MG63 (cell line): ENCODE results near the gene DUSP2. TPM values are rescaled to one million over a fixed set of nuclear protein-coding genes. Genes with fewer than 3 reads are reported as not detected.

Experiments
- DNase-seq: peaks from one replicate; pipeline ENCODE4 v3.0.0-alpha.2; 2020
- H3K27me3 ChIP-seq: fragments of 250-450 bp; sonication (Bioruptor Pico); 2 replicates; pipeline ENCODE4 v1.5.1; 2020; ENCODE audit warnings: mild to moderate bottlenecking, moderate library complexity
- H3K36me3 ChIP-seq: fragments of 250-450 bp; sonication (Bioruptor Pico); 2 replicates; pipeline ENCODE4 v1.5.1; 2020; ENCODE audit warnings: mild to moderate bottlenecking, moderate library complexity
- H3K4me3 ChIP-seq: fragments of 250-450 bp; sonication (Bioruptor Pico); 2 replicates; pipeline ENCODE4 v1.5.1; 2020; ENCODE audit warnings: mild to moderate bottlenecking, moderate library complexity
- H3K9me3 ChIP-seq: fragments of 250-450 bp; sonication (Bioruptor Pico); 2 replicates; pipeline ENCODE4 v1.5.1; 2020; ENCODE audit warnings: mild to moderate bottlenecking, moderate library complexity
- total RNA-seq: library from RNA; depleted of rRNA; stranded (reverse); fragments of >200 nt; shearing (Covaris generic); gene quantifications from 2 replicates; pipeline ENCODE4 v1.2.3, GENCODE V29; 2014; ENCODE audit warnings: low replicate concordance; rRNA removed

DUSP2 gene
- total RNA-seq = 4.9 and 8.7 TPM in 2 replicates

DNA sequence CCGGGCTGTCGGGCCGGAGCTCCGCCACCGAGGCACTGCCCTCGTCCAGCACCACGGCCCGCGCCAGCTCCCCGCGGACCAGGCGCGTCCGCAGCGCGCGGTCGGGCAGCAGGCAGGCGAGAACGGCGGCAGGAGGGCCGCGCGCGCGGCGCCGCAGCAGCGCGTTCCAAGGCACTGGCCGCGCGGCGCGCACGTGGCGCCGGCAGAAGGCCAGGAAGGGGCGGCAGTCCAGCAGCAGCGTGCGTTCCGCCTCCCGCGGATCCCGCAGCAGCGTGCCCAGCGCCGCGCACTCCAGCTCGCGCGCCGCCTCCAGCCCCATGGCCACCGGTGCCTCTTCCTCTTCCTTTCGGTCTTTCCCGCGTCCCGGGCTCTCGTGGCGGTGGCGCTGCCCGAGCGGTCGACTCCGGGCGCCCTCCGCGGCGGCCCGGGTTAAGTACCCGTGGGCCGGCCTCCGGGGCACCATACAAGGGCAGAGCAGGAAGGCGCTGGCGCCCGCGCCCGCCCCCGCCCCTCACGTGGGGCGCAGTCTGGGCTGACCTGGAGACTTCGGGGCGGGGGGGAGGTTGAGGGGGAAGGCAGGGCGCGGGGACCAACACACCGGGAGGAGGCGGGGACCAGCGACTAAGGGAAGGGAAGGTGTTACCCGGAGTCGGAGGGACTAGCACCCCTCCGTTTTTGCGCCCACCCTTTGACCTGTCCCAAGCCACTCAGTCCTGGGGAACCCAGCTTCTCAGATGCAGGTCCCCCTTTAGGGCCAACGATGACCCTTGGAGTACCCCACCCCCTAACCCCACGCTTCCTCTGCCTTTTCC lies at the start of gene DUSP2:
TSS of gene DUSP2 (minus strand) at position 405 of the 812 bp plus-strand sequence. CDS start at position 319, 86 bp downstream.
- DNase-seq = peak; percentile 86
- Histone ChIP-seq H3K9me3 (no peaks in the 10 kb centered on the region), H3K4me3 (peak within 1 kb of the TSS; percentile 77), H3K36me3 (peaks cover 21% of the 10 kb centered on the region), H3K27me3 (no peaks in the 10 kb centered on the region)

DNA sequence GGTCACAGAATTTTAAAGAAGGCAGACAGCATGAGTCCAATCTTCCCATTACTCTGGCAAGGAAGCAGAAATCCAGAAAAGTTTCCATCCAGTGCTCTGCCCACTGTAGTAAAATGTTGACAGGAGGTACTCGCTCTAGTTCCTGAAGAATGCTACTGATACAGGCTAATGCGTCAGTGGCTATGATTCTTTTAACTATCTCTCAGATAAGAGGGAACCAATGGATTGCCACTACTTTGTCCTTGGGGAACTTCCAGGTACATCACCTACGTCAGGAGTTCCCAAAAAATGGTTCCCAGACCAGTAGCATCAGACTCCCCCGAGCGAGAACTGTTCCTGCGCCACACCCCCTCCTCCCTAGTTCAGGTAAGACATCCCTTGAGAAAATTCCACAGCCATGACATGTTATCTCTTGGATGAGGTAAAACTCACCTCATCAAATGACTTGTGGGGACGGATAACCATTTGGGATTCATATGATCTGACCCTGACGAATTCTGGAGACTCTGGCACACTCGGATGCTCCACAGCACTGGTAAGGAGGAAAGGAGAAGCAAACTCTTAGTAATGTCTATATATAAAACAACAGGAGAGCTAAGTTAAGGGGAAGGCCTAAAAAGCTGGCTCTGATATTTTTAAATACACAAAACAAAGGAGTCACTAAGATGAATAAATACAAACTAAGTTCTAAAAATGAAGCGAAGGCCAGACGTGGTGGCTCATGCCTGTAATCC lies 46.9 kb upstream of the DUSP2 start:
- H3K9me3 ChIP-seq = no peaks in the 10 kb centered on the region
- DNase-seq = no peak
- peaks cover 68% of the 10 kb centered on the region for H3K36me3 ChIP-seq
- no peaks in the 10 kb centered on the region for H3K27me3 ChIP-seq
- no peak overlapping the region for H3K4me3 ChIP-seq

DNA sequence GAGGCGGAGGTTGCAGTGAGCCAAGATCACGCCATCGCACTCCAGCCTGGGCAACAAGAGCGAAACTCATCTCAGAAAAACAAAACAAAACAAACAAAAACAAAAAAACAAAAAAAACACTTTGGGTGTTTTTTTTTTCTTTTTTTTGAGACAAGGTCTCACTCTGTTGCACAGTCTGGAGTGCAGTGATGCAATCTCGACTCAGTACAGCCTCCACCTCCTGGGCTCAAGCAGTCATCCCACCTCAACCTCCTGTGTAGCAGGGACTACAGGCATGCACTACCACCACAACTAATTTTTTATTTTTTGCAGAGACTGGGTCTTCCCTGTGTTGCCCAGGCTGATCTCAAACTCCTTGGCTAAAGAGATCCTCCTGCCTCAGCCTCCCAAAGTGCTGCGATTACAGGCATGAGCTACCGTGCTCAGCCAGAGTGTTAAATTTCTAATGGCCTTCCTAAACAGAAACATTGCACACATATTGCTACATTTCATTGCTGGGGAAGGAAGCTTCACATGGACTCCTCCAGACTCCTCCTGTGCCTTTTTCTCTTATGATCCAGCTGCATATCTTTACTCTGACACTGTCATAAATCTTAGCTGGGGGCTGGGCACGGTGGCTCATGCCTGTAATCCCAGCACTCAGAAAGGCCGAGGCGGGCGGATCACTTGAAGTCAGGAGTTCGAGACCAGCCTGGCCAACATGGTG lies 43.7 kb upstream of the DUSP2 start:
- no peaks in the 10 kb centered on the region for H3K27me3 ChIP-seq
- DNase-seq = no peak
- H3K9me3 ChIP-seq = no peaks in the 10 kb centered on the region
- peaks cover 89% of the 10 kb centered on the region for H3K36me3 ChIP-seq
- H3K4me3 ChIP-seq = no peak overlapping the region

- no peaks in the 10 kb centered on the region for H3K9me3 ChIP-seq
- H3K4me3 ChIP-seq = no peak overlapping the region
- DNase-seq = no peak
- peaks cover 67% of the 10 kb centered on the region for H3K36me3 ChIP-seq
- H3K27me3 ChIP-seq = no peaks in the 10 kb centered on the region
Measured at GRCh38 chr2:96186562-96186961, 41.3 kb upstream of the DUSP2 start.

DNA sequence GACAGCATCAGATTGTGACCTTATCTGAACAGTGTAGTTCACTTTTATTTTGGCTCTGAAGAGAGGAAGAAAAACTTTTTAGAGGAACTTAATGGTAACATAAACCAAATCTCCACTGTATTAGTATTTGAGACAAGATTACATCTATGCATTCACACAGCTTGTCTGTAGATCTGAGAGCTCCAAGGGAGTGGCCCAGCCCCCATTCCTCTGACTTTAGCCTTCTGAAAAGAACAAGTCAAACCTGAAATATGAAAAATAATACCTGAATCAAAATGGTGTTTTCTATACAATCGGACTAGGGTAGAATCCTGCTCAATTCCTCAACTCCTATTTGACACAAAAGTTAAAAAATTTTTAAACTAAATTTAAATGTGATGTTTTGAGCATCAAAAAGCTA lies 40.3 kb upstream of the DUSP2 start:
- DNase-seq = no peak
- no peak overlapping the region for H3K4me3 ChIP-seq
- peaks cover 57% of the 10 kb centered on the region for H3K36me3 ChIP-seq
- no peaks in the 10 kb centered on the region for H3K27me3 ChIP-seq
- no peaks in the 10 kb centered on the region for H3K9me3 ChIP-seq

DNA sequence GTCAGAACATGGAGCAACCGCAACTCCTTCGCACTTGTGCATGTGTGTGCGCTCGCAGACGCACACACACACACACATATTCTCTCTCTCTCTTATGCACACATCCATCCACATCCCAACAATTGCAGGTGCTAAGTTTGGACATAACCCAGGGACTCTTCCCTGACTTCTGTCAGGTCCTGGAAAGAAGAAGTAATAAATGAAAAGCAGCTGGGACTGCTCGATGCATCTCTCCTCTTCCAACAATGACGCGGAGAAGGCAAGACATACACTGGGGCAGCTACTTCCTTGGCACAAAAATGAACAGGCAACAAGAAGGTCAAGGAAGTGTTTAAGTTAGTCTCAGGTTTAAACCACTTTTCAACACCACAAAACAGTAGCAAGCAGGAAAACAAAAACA lies 39.7 kb upstream of the DUSP2 start:
- Histone ChIP-seq H3K4me3 (no peak overlapping the region), H3K27me3 (no peaks in the 10 kb centered on the region), H3K36me3 (peaks cover 55% of the 10 kb centered on the region), H3K9me3 (no peaks in the 10 kb centered on the region)
- no peak for DNase-seq

DNA sequence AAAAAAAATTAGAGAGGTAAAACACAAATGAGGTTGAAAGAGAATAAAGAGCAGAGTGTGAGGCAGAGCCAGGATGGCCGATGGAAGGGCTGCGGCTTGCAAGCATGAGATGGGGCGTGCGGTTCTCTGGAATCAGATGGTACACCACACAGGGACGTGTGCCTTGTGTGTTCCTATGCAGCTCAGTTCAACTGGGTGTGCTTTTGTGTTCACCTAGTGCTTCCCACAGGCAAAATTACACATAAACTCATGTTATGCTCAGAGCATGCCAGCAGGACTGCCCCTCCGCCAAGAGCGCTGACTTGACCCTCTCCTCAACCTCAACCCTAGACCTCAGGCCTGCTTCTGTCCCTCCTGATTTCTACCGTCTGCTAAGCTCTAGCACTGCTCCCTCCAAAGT lies 38.9 kb upstream of the DUSP2 start:
- H3K36me3 ChIP-seq = peaks cover 49% of the 10 kb centered on the region

GRCh38 chr2:96181529-96181928 lies 36.3 kb upstream of the DUSP2 start:
- DNase-seq = no peak
- no peaks in the 10 kb centered on the region for H3K9me3 ChIP-seq
- no peak overlapping the region for H3K4me3 ChIP-seq
- peaks cover 27% of the 10 kb centered on the region for H3K36me3 ChIP-seq
- no peaks in the 10 kb centered on the region for H3K27me3 ChIP-seq

More for the DNA sequence above, 38.9 kb upstream of the DUSP2 start:
- Histone ChIP-seq H3K27me3 (no peaks in the 10 kb centered on the region), H3K9me3 (no peaks in the 10 kb centered on the region), H3K4me3 (no peak overlapping the region)
- DNase-seq = no peak

DNA sequence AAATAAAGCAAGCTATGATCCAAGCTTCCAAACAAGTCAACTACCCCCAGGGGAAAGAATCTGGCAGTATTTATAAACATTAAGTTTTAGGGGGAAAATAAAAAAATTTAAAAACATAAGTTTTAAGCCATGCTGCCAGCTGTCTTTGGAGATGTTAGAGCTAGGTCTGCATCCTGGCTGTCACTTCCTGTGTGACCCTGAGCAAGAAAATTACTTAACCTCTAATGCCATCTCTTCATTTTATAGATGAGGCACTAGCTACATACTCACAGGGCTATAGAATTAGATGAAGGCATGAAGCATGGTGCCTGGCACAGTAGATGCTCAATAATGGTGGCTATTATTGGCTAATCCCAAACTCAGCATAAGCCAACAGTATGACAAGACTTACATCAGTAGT lies 35.3 kb upstream of the DUSP2 start:
- Histone ChIP-seq H3K9me3 (no peaks in the 10 kb centered on the region), H3K36me3 (peaks cover 17% of the 10 kb centered on the region), H3K4me3 (no peak overlapping the region), H3K27me3 (no peaks in the 10 kb centered on the region)
- no peak for DNase-seq

DNA sequence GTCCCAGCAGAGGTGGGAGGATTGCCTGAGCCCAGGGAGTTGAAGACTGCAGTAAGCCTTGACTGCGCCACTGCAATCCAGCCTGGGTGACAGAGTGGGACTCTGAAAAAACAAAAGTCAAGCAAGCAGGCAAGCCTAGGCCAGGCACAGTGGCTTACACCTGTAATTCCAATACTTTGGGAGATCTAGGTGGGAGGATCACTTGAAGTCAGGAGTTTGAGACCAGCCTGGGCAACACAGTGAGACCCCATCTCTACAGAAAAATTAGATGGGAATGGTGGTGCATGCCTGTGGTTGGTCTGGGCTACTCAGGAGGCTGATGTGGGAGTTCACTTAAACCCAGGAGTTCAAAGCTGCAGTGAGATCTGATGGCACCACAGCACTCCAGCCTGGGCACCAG lies 34.8 kb upstream of the DUSP2 start:
- Histone ChIP-seq H3K4me3 (no peak overlapping the region), H3K36me3 (peaks cover 11% of the 10 kb centered on the region), H3K9me3 (no peaks in the 10 kb centered on the region), H3K27me3 (no peaks in the 10 kb centered on the region)
- no peak for DNase-seq

DNA sequence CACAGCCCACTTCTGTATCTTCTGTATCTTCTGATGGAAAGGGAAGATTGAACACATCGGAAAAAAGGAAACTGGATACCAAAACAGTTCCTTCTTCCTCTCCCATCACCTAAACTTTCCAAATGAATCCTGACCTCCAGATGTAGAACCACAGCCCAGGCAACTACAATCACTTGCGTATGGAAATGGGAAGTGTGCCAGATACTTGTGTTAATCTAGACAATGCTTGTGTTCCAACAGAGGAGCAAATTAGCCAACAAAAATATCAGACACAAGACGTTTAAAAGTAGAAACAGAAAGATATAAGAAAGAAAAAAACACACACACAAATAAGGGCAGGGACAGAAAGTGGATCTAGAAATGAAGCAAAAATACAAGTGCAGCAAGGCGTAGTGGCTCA lies 31.4 kb upstream of the DUSP2 start:
- Histone ChIP-seq H3K36me3 (no peaks in the 10 kb centered on the region; the same call in 1 of the 2 replicates), H3K4me3 (no peak overlapping the region), H3K27me3 (no peaks in the 10 kb centered on the region), H3K9me3 (no peaks in the 10 kb centered on the region)
- DNase-seq = no peak

DNA sequence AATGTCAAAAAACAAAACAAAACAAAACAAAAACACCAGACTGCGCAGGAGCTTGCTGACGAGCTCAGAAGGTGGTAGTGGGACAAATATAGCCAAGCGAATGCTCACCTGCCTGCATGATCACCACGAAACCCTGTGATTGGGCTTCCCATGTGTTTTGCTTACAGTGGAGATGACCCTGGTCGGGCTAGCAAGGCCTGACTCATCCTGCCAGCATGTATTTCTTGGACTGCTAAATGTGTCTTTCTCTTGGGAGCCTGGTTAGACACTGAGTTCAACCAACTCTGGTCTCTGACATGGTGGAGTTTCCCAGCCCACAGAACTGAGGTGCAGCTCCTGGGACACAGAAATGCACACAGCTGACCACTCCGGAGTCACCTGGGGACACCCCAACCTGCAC lies 30.7 kb upstream of the DUSP2 start:
- no peak overlapping the region for H3K4me3 ChIP-seq
- peak; percentile 42 for DNase-seq
- H3K36me3 ChIP-seq = no peaks in the 10 kb centered on the region; the same call in 1 of the 2 replicates
- H3K9me3 ChIP-seq = no peaks in the 10 kb centered on the region
- H3K27me3 ChIP-seq = no peaks in the 10 kb centered on the region

DNA sequence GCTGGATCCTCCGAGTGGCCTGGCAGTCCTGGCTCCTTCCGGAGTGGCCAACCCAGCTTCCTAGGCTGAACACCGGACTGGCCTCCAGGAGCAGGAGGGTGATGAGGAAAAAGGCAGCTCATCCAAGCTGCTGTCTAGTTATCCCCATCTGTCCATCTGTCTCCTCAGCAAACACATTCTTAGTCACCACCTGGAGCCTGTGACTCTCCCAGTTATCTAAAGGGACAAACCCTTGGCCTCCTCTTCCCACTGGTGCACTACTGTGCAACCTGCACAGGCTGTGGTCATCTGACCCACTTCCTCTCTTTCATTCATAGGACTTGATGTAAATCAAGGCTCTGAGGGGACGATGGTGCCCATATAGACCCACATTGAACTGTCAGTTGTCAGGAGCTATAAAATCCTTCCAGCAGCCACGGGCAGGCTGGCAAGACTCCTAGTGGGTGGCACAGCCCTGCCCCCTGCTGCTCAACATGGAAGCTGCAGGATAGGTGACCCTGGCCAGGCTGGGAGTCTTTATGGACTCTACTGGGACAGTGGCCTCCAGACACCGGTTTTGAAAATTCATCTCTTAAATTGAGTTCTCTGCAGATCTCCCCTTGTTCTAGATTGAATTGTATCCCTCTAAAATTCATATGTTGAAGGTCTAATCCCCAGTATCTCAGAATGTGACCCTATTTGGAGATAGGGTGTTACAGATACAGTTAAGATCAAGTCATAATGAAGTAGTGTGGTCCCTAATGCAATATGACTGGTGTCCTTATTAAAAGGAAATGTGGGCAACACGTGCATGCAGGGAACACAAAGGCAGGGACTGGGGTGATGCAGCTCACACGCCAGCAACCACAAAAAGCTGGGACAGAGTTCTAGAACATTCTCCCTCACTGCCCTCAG lies 29.3 kb upstream of the DUSP2 start:
- H3K36me3 ChIP-seq = no peaks in the 10 kb centered on the region
- no peak overlapping the region for H3K4me3 ChIP-seq
- no peaks in the 10 kb centered on the region for H3K27me3 ChIP-seq
- no peaks in the 10 kb centered on the region for H3K9me3 ChIP-seq
- peak; percentile 48 for DNase-seq

DNA sequence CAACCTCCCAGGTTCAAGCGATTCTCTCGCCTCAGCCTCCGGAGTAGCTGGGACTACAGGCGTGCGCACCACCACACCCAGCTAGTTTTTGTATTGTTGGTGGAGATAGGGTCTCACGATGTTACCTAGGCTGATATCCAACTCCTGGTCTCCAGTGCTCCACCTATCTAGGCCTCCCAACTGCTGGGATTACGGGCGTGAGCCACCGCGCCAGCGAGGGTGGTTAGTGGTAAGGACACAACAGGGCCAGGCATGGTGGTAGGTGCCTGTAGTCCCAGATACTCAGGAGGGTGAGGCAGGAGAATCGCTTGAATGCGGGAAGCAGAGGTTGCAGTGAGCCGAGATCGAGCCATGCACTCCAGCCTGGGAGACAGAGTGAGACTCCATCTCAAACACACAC lies 26.6 kb upstream of the DUSP2 start:
- no peaks in the 10 kb centered on the region for H3K36me3 ChIP-seq
- no peak overlapping the region for H3K4me3 ChIP-seq
- H3K9me3 ChIP-seq = no peaks in the 10 kb centered on the region
- H3K27me3 ChIP-seq = no peaks in the 10 kb centered on the region
- DNase-seq = no peak

- DNase-seq = no peak
- no peak overlapping the region for H3K4me3 ChIP-seq
- H3K27me3 ChIP-seq = no peaks in the 10 kb centered on the region
- H3K9me3 ChIP-seq = no peaks in the 10 kb centered on the region
- H3K36me3 ChIP-seq = no peaks in the 10 kb centered on the region
Measured at GRCh38 chr2:96170626-96171025, 25.4 kb upstream of the DUSP2 start.

DNA sequence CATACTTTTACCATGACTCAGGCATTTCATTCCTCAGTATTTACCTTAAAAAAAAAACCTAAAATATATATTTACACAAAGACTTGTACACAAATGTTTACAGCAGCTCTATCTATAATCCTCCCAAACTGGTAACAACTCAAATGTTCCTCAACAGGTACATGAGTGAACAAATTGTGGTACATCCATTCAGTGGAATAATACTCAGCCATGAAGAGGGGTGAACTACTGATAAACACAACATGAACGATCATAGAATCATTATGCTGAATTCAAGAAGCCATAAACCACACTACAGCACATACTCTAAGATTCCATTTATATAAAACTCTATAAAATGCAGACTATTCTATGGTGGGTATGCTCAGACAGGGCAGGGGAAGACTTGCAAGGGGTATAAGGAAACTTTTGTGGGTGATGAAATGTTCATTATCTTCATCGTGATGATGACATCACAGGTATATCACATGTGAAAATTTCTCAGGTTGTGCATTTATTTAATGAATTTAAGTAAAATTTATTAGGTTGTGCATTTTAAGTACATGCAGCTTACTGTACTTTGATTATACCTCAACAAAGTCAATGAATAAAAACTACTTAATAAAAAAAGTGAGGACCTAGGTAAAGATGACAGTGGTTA lies 24.7 kb upstream of the DUSP2 start:
- no peaks in the 10 kb centered on the region for H3K27me3 ChIP-seq
- H3K9me3 ChIP-seq = no peaks in the 10 kb centered on the region
- H3K36me3 ChIP-seq = no peaks in the 10 kb centered on the region
- no peak for DNase-seq
- no peak overlapping the region for H3K4me3 ChIP-seq
